Measurements from ENCODE around the gene GPR17. TPM values are rescaled to one million over a fixed set of nuclear protein-coding genes. Genes with fewer than 3 reads are reported as not detected.

The GPR17 gene
- total RNA-seq, 1 donor from 2014 or later, result not detected

DNA sequence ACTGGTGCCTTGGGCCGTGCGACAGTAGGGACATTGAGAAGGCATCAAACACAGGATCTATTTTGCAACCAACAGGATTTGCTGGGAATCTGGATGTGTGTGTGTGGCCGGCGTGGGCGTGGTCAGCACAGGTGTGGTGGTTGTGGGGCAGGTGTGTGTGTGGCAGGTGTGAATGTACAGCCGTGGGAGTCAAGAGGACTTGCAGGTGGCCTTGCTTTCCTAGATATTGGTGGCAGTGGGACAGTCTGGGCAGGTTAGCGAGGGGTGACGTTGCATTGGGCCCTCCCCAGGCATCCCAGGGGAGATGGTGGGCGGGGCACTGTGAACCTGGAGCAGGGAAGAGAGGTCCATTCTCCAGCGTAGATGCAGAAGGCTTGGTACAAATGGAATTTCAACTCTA, 32.6 kb downstream of the GPR17 start:
- no peak overlapping the region for H3K27ac Mint-ChIP-seq (ENCODE audit: unreplicated experiment)

DNA sequence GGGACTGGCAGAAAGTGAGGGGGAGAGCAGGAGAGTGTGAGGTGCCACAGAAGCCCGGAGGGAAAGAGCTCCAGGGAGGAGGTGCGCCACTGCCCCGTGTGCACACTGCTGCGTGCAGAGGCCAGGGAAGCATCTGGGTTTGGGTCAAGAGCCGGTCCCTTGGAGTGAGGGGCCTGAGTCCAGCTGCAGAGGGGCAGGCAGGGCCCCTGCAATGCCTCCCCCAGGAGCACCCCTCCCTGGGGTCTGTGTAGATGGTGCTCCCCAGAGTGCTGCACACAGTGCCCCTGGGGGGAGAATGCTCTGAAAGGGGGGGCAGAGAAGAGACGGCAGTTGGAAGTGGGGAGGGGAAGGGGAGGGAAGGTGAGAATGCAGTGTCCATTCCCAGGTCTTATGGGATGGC, 33.0 kb downstream of the GPR17 start:
- Mint-ChIP-seq H3K9me3 (ENCODE audit: unreplicated experiment) (no peaks in the 10 kb centered on the region), H3K36me3 (ENCODE audit: unreplicated experiment) (no peaks in the 10 kb centered on the region), H3K27ac (ENCODE audit: unreplicated experiment) (no peak overlapping the region), H3K4me3 (ENCODE audit: unreplicated experiment) (no peak overlapping the region), H3K4me1 (ENCODE audit: unreplicated experiment) (peaks cover 41% of the 10 kb centered on the region), H3K27me3 (ENCODE audit: unreplicated experiment) (no peaks in the 10 kb centered on the region)
- TF ChIP-seq, protein P1, sequence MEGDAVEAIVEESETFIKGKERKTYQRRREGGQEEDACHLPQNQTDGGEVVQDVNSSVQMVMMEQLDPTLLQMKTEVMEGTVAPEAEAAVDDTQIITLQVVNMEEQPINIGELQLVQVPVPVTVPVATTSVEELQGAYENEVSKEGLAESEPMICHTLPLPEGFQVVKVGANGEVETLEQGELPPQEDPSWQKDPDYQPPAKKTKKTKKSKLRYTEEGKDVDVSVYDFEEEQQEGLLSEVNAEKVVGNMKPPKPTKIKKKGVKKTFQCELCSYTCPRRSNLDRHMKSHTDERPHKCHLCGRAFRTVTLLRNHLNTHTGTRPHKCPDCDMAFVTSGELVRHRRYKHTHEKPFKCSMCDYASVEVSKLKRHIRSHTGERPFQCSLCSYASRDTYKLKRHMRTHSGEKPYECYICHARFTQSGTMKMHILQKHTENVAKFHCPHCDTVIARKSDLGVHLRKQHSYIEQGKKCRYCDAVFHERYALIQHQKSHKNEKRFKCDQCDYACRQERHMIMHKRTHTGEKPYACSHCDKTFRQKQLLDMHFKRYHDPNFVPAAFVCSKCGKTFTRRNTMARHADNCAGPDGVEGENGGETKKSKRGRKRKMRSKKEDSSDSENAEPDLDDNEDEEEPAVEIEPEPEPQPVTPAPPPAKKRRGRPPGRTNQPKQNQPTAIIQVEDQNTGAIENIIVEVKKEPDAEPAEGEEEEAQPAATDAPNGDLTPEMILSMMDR (IDR thresholded peaks at IDR 0.05), result no peak
- no peak for DNase-seq (ENCODE audit: extremely low spot score, unreplicated experiment)

More for the DNA sequence above, 32.6 kb downstream of the GPR17 start:
- no peaks in the 10 kb centered on the region for H3K36me3 Mint-ChIP-seq (ENCODE audit: unreplicated experiment)
- H3K9me3 Mint-ChIP-seq (ENCODE audit: unreplicated experiment), result no peaks in the 10 kb centered on the region
- peaks cover 41% of the 10 kb centered on the region for H3K4me1 Mint-ChIP-seq (ENCODE audit: unreplicated experiment)
- DNase-seq (ENCODE audit: extremely low spot score, unreplicated experiment), result no peak
- TF ChIP-seq, protein P1 (IDR thresholded peaks at IDR 0.05), result no peak
- H3K27me3 Mint-ChIP-seq (ENCODE audit: unreplicated experiment), result no peaks in the 10 kb centered on the region
- no peak overlapping the region for H3K4me3 Mint-ChIP-seq (ENCODE audit: unreplicated experiment)

DNA sequence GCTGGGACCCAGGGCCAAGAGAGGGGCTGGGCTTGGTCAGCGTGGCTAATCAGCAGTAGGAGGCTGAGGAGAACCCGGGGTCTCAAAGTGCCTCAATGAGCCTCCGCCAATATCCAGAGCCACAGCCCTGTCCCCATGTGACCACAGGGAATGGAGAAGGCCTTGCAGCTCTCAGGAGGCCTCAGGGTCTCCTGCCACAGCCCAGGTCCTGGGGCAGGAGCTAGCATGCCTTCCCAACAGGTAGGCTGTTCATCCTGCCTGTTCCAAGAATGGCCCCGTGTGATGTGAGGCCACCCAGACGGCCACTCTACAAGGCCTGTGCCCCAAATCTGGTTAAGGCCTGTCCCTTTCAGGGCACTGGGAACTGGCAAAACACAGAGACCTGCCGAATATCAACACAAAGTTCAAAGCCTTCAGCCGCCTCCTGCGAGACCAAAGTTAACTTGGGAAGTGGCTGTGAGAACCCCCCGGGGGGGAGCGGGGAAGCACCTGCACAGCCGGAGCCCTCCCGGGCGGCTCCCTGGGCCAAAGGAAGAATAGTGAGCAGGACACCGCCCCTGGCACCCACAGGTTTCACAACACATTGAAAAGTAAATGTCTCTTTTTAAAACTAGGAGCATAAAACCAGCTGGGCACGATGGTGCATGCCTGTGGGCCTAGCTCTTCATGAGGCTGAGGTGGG, 33.9 kb downstream of the GPR17 start:
- H3K36me3 Mint-ChIP-seq (ENCODE audit: unreplicated experiment), result no peaks in the 10 kb centered on the region
- no peak overlapping the region for H3K4me3 Mint-ChIP-seq (ENCODE audit: unreplicated experiment)
- DNase-seq (ENCODE audit: extremely low spot score, unreplicated experiment), result no peak
- TF ChIP-seq, protein P1 (IDR thresholded peaks at IDR 0.05), result no peak
- H3K4me1 Mint-ChIP-seq (ENCODE audit: unreplicated experiment), result peaks cover 39% of the 10 kb centered on the region
- H3K9me3 Mint-ChIP-seq (ENCODE audit: unreplicated experiment), result no peaks in the 10 kb centered on the region
- H3K27ac Mint-ChIP-seq (ENCODE audit: unreplicated experiment), result no peak overlapping the region
- no peaks in the 10 kb centered on the region for H3K27me3 Mint-ChIP-seq (ENCODE audit: unreplicated experiment)

DNA sequence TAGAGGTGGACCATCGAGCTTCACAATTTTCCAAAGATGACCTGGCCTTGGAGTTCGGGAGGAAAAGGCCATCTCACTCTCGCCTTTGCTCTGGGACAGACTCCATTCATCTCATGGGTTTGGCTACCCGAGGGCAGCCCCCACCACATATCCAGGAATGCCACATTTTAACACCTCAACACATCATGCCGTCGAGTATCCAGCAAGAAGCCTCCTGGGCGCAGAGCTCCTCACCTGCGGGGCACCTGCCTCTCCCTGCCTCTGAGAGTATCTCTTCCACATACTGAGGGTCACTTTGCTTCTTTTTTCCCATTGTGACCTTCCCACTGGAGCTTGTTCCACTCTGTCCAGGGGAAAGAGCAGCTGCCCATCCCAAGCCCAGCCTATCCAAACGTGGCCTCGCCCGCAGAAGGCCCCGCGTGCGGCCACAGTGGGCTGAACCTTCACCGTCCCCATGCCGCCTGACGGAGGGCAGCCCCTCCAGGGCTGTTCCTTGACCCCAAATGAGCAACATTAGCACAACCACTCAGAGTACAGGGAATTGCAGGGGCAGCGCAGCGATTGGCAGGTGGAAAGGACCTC, 34.8 kb downstream of the GPR17 start:
- TF ChIP-seq, protein P1 (IDR thresholded peaks at IDR 0.05), result no peak
- no peaks in the 10 kb centered on the region for H3K27me3 Mint-ChIP-seq (ENCODE audit: unreplicated experiment)
- no peaks in the 10 kb centered on the region for H3K36me3 Mint-ChIP-seq (ENCODE audit: unreplicated experiment)
- DNase-seq (ENCODE audit: extremely low spot score, unreplicated experiment), result no peak
- no peak overlapping the region for H3K4me3 Mint-ChIP-seq (ENCODE audit: unreplicated experiment)
- no peak overlapping the region for H3K27ac Mint-ChIP-seq (ENCODE audit: unreplicated experiment)
- no peaks in the 10 kb centered on the region for H3K9me3 Mint-ChIP-seq (ENCODE audit: unreplicated experiment)
- H3K4me1 Mint-ChIP-seq (ENCODE audit: unreplicated experiment), result peaks cover 37% of the 10 kb centered on the region

DNA sequence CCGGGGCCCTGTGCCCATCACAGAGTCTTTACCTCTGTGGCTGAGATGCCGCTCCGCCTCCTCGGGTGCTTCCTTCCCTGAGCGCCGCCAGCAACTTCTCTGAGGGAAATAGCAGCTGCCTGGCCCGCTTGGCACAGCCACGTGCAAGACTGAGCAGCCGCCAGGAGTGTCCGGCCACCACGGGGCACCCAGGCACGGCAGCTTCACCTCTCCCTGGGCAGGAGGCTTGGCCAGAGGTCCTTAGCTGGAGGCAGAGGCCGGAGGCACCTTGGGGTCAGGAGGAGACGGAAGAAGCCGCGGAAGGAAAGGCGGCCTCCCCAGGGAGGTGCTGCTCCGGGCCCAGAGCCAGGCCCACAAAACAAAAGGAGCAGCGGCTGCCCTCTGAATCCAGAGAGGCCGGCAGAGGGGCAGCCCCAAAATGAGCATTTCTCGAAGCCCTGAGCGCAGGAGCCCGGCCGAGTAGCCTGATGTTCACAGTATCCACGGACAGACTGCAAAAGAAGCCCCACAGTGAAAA, 35.4 kb downstream of the GPR17 start:
- no peaks in the 10 kb centered on the region for H3K36me3 Mint-ChIP-seq (ENCODE audit: unreplicated experiment)
- H3K27ac Mint-ChIP-seq (ENCODE audit: unreplicated experiment), result no peak overlapping the region
- no peak overlapping the region for H3K4me3 Mint-ChIP-seq (ENCODE audit: unreplicated experiment)
- DNase-seq (ENCODE audit: extremely low spot score, unreplicated experiment), result no peak
- no peaks in the 10 kb centered on the region for H3K9me3 Mint-ChIP-seq (ENCODE audit: unreplicated experiment)
- H3K27me3 Mint-ChIP-seq (ENCODE audit: unreplicated experiment), result no peaks in the 10 kb centered on the region
- TF ChIP-seq, protein P1 (IDR thresholded peaks at IDR 0.05), result no peak
- H3K4me1 Mint-ChIP-seq (ENCODE audit: unreplicated experiment), result peaks cover 33% of the 10 kb centered on the region

Measured in osteocyte (in vitro differentiated cells).